Stimulated activated CD8-positive, alpha-beta memory T cell treated with anti-CD3 and anti-CD28 coated beads, Interleukin-4, amount 100 ng/mL, for 24 hours (primary cell): Measurements from ENCODE around the gene SELENOI.
"Not testable (repeated sequence)": the region's sequence is repeated elsewhere in the genome, so short reads cannot be mapped to it uniquely, and the experiment has no call there.

Experiments used
- DNase-seq: peaks from one replicate; pipeline ENCODE4 v3.0.0-alpha.2; 2020; ENCODE audit warnings: low read depth

Gene SELENOI

GRCh38 chr2:26345545-26346453 lies at the start of gene SELENOI:
TSS of gene SELENOI (plus strand) at chr2:26346143. CDS start at chr2:26346233, 90 bp downstream.
- peak; percentile 98 for DNase-seq

- no peak for DNase-seq
Measured at GRCh38 chr2:26297061-26297460, 48.9 kb upstream of the SELENOI start.

- no peak for DNase-seq
Measured at GRCh38 chr2:26298286-26298637, 47.7 kb upstream of the SELENOI start.

GRCh38 chr2:26298638-26299393 lies 47.1 kb upstream of the SELENOI start:
- DNase-seq, result no peak

GRCh38 chr2:26299471-26300101 lies 46.4 kb upstream of the SELENOI start:
- no peak for DNase-seq

- no peak for DNase-seq
Measured at GRCh38 chr2:26300234-26300925, 45.6 kb upstream of the SELENOI start.

GRCh38 chr2:26302846-26303245 lies 43.1 kb upstream of the SELENOI start:
- DNase-seq, result no peak

GRCh38 chr2:26305094-26305493 lies 40.8 kb upstream of the SELENOI start:
- not testable (repeated sequence) for DNase-seq

- DNase-seq, result no peak
Measured at GRCh38 chr2:26305540-26305939, 40.4 kb upstream of the SELENOI start.

GRCh38 chr2:26309921-26310320 lies 36.0 kb upstream of the SELENOI start:
- DNase-seq, result no peak

- no peak for DNase-seq
Measured at GRCh38 chr2:26312471-26312870, 33.5 kb upstream of the SELENOI start.

- no peak for DNase-seq
Measured at GRCh38 chr2:26313446-26313845, 32.5 kb upstream of the SELENOI start.

GRCh38 chr2:26314243-26314642 lies 31.7 kb upstream of the SELENOI start:
- DNase-seq, result no peak

GRCh38 chr2:26316041-26316440 lies 29.9 kb upstream of the SELENOI start:
- no peak for DNase-seq

- no peak for DNase-seq
Measured at GRCh38 chr2:26316845-26317244, 29.1 kb upstream of the SELENOI start.

- no peak for DNase-seq
Measured at GRCh38 chr2:26317377-26318105, 28.4 kb upstream of the SELENOI start.

GRCh38 chr2:26318950-26319349 lies 27.0 kb upstream of the SELENOI start:
- no peak for DNase-seq

- not testable (repeated sequence) for DNase-seq
Measured at GRCh38 chr2:26324479-26324878, 21.5 kb upstream of the SELENOI start.

GRCh38 chr2:26324903-26325302 lies 21.0 kb upstream of the SELENOI start:
- DNase-seq, result no peak

GRCh38 chr2:26325851-26326250 lies 20.1 kb upstream of the SELENOI start:
- DNase-seq, result no peak

- no peak for DNase-seq
Measured at GRCh38 chr2:26326514-26326913, 19.4 kb upstream of the SELENOI start.
